Ectodermal cell (in vitro differentiated cells): ENCODE data around the gene ZFAND3.

Source experiments
- H3K27ac ChIP-seq: 2 replicates; pipeline ENCODE4 v1.7.0; 2013; ENCODE audit warnings: mild to moderate bottlenecking, low read depth, low read length; ENCODE audit not compliant: insufficient read depth, poor library complexity, severe bottlenecking
- H3K27me3 ChIP-seq: 2 replicates; pipeline ENCODE4 v1.7.0; 2013; ENCODE audit warnings: mild to moderate bottlenecking, low read length; ENCODE audit not compliant: insufficient read depth, control insufficient read depth, poor library complexity, severe bottlenecking
- H3K36me3 ChIP-seq: one replicate; pipeline ENCODE4 v1.7.0; 2013; ENCODE audit warnings: low read length; ENCODE audit not compliant: control insufficient read depth, insufficient read depth
- H3K4me1 ChIP-seq: one replicate; pipeline ENCODE4 v1.7.0; 2013; ENCODE audit warnings: low read length; ENCODE audit not compliant: control insufficient read depth, insufficient read depth
- H3K4me3 ChIP-seq: 2 replicates; pipeline ENCODE4 v1.7.0; 2013; ENCODE audit warnings: low read depth, low read length, control low read depth; ENCODE audit not compliant: insufficient read depth
- H3K9me3 ChIP-seq: 2 replicates; pipeline ENCODE4 v1.7.0; 2013; ENCODE audit warnings: mild to moderate bottlenecking, low read length, moderate library complexity; ENCODE audit not compliant: control insufficient read depth
- WGBS, 2 experiments: methylation state at CpG; one replicate each; pipeline ENCODE4 v1.1.7; 2013; ENCODE audit warnings: missing lambda C conversion rate in 2 of 2; 5-methylcytosine and 5-hydroxymethylcytosine counted together

The ZFAND3 gene

DNA sequence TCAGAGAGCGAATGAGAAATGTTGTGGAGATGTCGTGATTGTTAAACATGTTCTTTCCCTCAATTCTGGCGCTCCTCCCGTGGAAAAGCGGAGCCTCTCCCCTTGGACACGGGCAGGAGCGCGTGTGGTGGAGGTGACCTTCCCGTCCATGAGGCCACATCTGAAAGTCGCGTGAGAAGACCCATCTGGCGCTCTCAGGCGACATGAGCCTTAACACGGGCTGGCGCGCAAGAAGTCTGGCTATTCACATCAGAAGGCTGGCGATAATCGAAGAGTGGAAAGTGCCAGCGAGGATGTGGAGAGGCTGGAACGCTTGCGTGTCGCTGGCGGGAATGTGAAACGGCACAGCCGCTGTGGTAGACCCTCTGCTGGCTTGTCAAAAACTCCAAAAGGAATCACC lies 341.3 kb downstream of the ZFAND3 start:
- WGBS, 2 experiments, result 97% methylated on average over 25 of the region's 25 CpGs
- Histone ChIP-seq H3K36me3 (no peaks in the 10 kb centered on the region), H3K4me1 (no peaks in the 10 kb centered on the region)

DNA sequence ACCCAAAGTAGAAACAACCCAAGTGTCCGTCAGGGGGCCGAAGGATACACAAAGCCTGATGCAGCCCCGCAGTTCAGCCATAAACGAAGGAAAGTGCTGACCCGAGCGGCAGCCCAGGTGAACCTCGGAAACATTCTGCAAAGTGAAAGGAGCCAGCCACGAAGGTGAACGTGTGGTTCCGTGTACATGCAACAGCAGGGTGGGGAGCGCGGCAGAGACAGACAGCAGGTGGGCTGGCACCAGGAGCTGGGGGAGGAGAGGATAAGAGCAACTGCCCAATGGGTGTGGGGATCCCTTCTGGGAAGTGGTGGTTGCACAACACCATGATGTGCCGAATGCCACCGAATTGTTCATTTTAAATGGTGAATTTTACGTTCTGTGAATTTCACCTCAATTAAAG lies 341.8 kb downstream of the ZFAND3 start:
- H3K4me1 ChIP-seq, result no peaks in the 10 kb centered on the region
- no peaks in the 10 kb centered on the region for H3K36me3 ChIP-seq
- WGBS, 2 experiments, result 94 to 95% methylated on average over 15 of the region's 15 CpGs
- no peaks in the 10 kb centered on the region for H3K27me3 ChIP-seq
- no peak overlapping the region for H3K4me3 ChIP-seq
- no peaks in the 10 kb centered on the region for H3K9me3 ChIP-seq
- no peak overlapping the region for H3K27ac ChIP-seq

More for the DNA sequence above, 341.3 kb downstream of the ZFAND3 start:
- Histone ChIP-seq H3K4me3 (no peak overlapping the region), H3K27ac (no peak overlapping the region), H3K9me3 (no peaks in the 10 kb centered on the region), H3K27me3 (no peaks in the 10 kb centered on the region)

DNA sequence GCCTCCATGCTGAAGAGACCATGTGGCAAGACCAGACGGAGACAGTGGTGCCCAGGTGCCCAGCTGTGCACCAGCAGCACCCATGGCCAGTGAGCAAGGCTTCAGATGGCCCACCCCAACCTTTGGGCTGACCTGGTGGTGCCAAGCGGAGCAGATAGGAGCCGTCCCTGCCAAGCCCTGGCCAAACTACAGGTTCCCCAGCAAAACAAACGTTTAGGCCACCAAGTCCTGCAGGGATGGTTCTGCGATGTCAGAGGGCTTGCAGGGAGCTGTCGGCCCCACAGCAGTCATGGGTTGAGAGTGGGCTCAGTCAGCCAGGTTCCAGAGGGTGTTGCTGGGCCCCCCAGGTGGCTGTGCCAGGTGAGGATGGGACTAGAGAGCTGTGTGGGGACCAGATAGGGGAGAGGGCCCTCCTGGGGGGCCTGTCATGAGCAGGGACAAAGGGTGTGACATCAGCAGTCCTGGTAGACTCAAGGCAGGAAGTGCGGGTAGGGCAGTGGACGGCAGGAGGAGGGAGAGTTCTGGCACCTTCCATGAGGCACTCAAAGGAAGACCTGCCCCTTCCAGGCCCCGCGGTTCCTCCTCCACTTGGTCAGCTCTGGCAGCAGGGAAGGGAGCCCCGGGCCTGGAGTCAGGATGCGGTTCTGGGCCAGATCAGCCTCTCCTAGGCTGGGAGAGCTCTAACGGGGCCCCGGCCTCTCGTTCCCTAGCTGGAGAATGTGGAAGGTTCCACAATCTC lies 342.4 kb downstream of the ZFAND3 start:
- WGBS, 2 experiments, result 94 to 96% methylated on average over 15 of the region's 15 CpGs

DNA sequence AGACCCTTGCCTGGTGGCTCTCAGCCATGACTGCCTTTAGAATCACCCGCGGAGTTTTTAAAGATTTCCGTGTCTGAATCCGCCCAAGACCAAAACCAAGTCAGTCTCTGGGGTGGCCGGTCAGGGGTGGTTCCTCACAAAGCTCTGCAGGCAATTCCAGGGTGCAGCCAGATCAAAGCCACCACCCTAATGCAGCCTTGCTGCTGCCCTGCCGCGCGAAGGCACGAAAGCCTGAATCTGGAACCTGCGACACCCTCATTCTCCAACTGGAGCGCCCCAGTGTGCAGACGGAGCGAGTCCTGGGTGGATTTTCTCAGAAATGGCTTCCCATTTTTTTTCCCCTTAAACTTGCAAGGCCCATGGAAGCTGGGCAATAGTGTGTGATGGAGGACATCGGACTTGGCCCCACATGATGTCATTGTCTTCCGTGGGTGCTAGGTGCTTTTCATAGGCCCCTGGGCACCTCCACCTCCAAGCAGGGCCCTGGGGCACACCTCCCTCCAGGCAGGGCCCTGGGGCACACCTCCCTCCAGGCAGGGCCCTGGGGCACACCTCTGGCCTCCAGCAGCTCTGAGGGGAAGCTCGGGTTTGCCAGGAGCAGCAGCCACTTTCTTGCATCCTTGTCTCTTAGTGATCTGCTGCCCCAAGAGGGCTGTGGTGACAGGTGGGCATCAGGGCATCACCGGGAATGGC lies 343.1 kb downstream of the ZFAND3 start:
- Histone ChIP-seq H3K9me3 (no peaks in the 10 kb centered on the region), H3K27me3 (no peaks in the 10 kb centered on the region), H3K27ac (no peak overlapping the region), H3K4me3 (no peak overlapping the region), H3K4me1 (no peaks in the 10 kb centered on the region), H3K36me3 (no peaks in the 10 kb centered on the region)
- WGBS, 2 experiments, result 94 to 95% methylated on average over 17 of the region's 17 CpGs

More for the DNA sequence above, 342.4 kb downstream of the ZFAND3 start:
- H3K4me1 ChIP-seq, result no peaks in the 10 kb centered on the region
- H3K4me3 ChIP-seq, result no peak overlapping the region
- H3K36me3 ChIP-seq, result no peaks in the 10 kb centered on the region
- no peak overlapping the region for H3K27ac ChIP-seq
- no peaks in the 10 kb centered on the region for H3K9me3 ChIP-seq
- H3K27me3 ChIP-seq, result no peaks in the 10 kb centered on the region

DNA sequence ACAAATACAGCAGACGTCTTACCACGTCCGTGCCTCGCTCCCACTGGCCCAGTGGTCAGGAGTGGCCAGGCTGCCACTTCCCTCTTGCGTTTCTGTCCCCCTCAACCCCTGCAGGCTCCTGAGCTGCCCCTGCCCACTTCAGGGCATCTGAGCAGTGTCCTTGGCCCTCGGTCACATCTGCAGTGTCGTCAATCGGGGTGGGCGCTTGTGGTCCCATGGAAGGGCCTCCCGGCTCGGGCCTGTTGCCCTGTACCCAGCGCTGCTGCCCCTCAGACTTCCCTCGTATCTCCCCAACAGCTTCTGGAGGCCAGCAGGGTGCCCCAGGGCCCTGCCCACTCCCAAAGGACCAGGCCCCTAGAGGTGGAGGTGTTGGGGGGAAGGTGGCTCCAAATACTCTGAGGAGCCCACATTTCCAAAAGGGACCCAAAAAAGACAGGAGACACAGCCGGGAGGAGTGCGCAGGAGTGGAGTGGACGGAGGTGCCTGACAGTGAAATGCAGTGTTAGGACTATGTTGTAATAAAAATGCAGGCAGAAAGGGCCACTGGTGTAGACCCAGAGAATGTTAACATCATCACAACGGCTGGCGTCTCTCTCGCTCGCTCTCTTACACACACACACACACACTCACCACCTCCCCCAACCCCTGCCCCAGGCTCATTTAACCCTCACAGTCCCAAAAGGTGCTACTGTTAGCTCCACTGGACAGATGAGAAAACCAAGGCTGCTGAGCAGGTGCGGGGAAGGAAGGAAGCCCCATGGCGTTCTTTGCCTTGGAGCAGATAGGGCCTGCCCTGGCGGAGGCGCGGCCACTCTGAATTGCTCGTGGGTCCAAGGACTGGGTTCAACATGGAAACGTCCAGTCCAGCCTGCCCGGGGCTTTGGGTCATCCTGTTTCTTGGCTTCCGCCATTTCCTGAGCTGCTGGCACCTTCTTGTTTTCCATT lies 343.9 kb downstream of the ZFAND3 start:
- no peaks in the 10 kb centered on the region for H3K4me1 ChIP-seq
- no peak overlapping the region for H3K4me3 ChIP-seq
- H3K9me3 ChIP-seq, result no peaks in the 10 kb centered on the region
- H3K36me3 ChIP-seq, result no peaks in the 10 kb centered on the region
- no peaks in the 10 kb centered on the region for H3K27me3 ChIP-seq
- WGBS, 2 experiments, result 90 to 92% methylated on average over 29 of the region's 29 CpGs
- no peak overlapping the region for H3K27ac ChIP-seq

DNA sequence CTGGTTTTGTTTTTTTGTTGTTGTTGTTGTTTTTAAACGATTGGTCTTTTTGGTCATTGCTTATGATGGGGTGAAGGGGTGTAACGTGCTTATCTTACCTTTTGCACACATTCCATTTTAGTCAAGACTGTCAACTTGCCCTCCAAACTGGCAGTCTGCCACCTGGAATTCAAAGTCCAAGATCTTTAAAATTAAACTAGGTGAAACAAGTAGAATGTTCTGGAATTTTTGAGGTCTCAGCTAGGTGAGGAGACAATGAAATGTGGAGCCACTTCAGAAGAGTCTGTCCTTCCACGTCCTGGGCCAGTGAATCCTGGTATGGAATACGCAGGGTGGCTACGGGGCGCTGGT lies 344.6 kb downstream of the ZFAND3 start:
- WGBS, 2 experiments, result 95 to 99% methylated on average over 5 to 6 of the region's 6 CpGs
- H3K4me1 ChIP-seq, result no peaks in the 10 kb centered on the region
- no peak overlapping the region for H3K4me3 ChIP-seq

DNA sequence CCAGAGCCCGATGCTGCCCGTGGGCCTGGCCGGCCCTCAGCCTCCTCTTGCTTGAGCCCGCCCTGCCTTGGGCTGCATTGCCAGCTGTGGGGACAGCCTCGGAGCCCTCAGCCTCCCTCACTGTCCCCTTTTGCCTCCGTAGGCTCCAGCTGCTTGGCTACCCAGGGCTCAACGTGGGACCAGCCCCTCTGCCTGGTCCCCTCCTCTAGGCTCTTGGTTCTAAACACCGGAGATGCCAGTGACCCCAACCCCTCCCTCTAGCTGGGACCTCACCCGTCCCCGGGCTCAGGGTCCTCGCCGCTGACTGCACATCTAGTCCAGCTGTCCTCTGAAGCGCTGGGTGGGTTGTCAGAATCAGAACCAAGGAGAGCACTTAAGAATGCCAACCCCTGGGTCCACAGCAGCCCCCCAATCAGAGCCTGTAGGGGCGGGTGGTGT lies 345.2 kb downstream of the ZFAND3 start:
- no peak overlapping the region for H3K4me3 ChIP-seq
- no peaks in the 10 kb centered on the region for H3K36me3 ChIP-seq
- no peaks in the 10 kb centered on the region for H3K27me3 ChIP-seq
- no peak overlapping the region for H3K27ac ChIP-seq
- H3K4me1 ChIP-seq, result peaks cover under 1% of the 10 kb centered on the region
- no peaks in the 10 kb centered on the region for H3K9me3 ChIP-seq
- 94 to 96% methylated on average over 14 of the region's 14 CpGs for WGBS, 2 experiments

More for the DNA sequence above, 344.6 kb downstream of the ZFAND3 start:
- no peaks in the 10 kb centered on the region for H3K27me3 ChIP-seq
- no peak overlapping the region for H3K27ac ChIP-seq
- H3K9me3 ChIP-seq, result no peaks in the 10 kb centered on the region
- no peaks in the 10 kb centered on the region for H3K36me3 ChIP-seq

DNA sequence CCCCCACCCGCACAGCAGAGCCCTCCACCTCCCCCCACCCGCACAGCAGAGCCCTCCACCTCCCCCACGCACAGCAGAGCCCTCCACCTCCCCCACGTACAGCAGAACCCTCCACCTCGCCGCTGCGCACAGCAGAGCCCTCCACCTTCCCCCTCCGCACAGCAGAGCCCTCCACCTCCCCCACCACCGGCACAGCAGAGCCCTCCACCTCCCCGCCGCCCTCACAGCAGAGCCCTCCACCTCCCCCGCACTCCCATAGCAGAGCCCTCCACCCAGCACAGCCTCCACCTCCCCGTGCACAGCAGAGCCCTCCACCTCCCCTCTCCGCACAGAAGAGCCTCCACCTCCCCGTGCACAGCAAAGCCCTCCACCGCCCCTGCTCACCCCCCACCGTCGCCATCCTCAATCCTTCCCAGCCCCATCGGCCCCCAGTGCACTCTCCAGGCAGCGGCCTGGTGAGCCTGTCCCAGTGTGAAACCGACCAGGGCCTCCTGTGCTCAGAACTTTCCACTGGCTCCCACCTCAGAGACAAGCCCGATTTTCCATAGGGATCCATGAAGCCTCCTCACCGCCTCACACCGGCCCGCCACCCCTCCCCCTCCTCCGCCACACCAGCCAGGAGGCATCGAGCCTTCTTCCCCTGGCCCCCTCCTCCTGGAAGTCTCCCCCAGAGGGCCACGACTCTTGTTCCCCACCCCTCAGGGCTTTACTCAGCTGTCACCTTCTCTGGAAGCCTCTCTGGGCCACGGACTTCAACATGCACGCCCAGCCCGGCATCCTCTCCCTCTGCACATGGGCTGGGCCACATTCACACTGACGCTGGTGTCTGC lies 347.1 kb downstream of the ZFAND3 start:
- H3K27ac ChIP-seq, result no peak overlapping the region
- WGBS, 2 experiments, result 79 to 80% methylated on average over 27 to 30 of the region's 32 CpGs
- H3K36me3 ChIP-seq, result no peaks in the 10 kb centered on the region
- H3K4me1 ChIP-seq, result peaks cover 9% of the 10 kb centered on the region
- no peak overlapping the region for H3K4me3 ChIP-seq
- H3K27me3 ChIP-seq, result no peaks in the 10 kb centered on the region
- H3K9me3 ChIP-seq, result no peaks in the 10 kb centered on the region

DNA sequence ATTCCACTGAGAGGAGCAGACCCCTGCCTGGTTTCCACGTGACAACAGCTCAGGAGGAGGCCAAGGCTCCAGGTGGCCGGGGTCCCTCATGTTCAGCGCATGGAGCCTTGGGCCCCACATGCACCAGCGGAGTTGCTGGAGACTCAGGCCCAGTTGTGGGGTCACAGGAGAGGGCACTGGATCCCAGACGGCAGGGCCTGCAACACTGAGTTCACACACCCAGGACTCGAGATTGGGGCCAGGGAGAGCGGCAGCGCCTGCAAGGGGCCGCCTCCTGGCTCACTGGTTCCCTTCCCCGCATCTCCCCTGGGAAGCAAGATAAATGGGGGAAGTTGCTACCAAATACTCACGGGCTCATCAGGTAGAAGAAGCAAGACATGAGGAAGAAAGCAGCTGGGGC lies 348.1 kb downstream of the ZFAND3 start:
- WGBS, 2 experiments, result 84 to 87% methylated on average over 11 of the region's 11 CpGs
- H3K9me3 ChIP-seq, result no peaks in the 10 kb centered on the region
- H3K27me3 ChIP-seq, result no peaks in the 10 kb centered on the region
- H3K27ac ChIP-seq, result no peak overlapping the region
- no peaks in the 10 kb centered on the region for H3K36me3 ChIP-seq
- H3K4me3 ChIP-seq, result no peak overlapping the region
- peaks cover 9% of the 10 kb centered on the region for H3K4me1 ChIP-seq
